Thyroid gland (tissue), 4 donors: ENCODE results near the gene ACD. TPM values are rescaled to one million over a fixed set of nuclear protein-coding genes. Genes with fewer than 3 reads are reported as not detected.

Experiments used
- DNase-seq, 2 donors: peaks; one replicate each; pipeline ENCODE4 v3.0.0-alpha.2; 2019
- H3K27ac ChIP-seq, 3 donors: fragments of 200-600 bp; sonication (generic); 1 replicate in 2 of 3; 2 replicates in 1 of 3; pipeline ENCODE4 v1.5.1; 2016 to 2019; ENCODE audit warnings: mild to moderate bottlenecking in 1 of 3, moderate library complexity in 1 of 3
- H3K27me3 ChIP-seq: fragments of 200-600 bp; sonication (generic); one replicate; pipeline ENCODE4 v1.5.1; 2019
- H3K36me3 ChIP-seq, 2 donors: fragments of 200-600 bp; sonication (generic); one replicate each; pipeline ENCODE4 v1.5.1; 2016 to 2019
- H3K4me1 ChIP-seq, 2 donors: fragments of 200-600 bp; sonication (generic); one replicate each; pipeline ENCODE4 v1.5.1; 2017 to 2019
- H3K4me3 ChIP-seq, 3 donors: fragments of 200-600 bp; sonication (generic); replicated peaks in 1 of 3; 1 replicate in 2 of 3; 2 replicates in 1 of 3; pipeline ENCODE4 v1.5.1; 2016; ENCODE audit warnings: mild to moderate bottlenecking in 1 of 3
- H3K9me3 ChIP-seq: fragments of 200-600 bp; sonication (generic); one replicate; pipeline ENCODE4 v1.5.1; 2017
- POLR2A ChIP-seq, 2 donors: fragments of 450-650 bp; IDR thresholded peaks; one replicate each; pipeline ENCODE4 v1.6.1; 2017; ENCODE audit warnings: antibody characterized with exemption in 2 of 2, mild to moderate bottlenecking in 2 of 2, moderate library complexity in 1 of 2
- WGBS, 2 donors: methylation state at CpG; one replicate each; pipeline ENCODE4 v1.1.5; 2017; 5-methylcytosine and 5-hydroxymethylcytosine counted together
- intact Hi-C: fragments of 100-400 bp; cut with DNase I; formaldehyde crosslinking; loops from one replicate; pipeline ENCODE4 v1.15.1; 2023
- total RNA-seq, 4 donors: library from RNA; depleted of rRNA; stranded (reverse); fragments of >200 nt; gene quantifications; one replicate each; pipeline ENCODE4 v1.2.3, GENCODE V29; 2016
- TF ChIP-seq, protein P1 (sequence below), 6 experiments: fragments of 200-600 bp in 3 of 6; fragments of 450-650 bp in 3 of 6; sonication (generic) in 3 of 6; IDR thresholded peaks; one replicate each; pipeline ENCODE4 v1.5.1; 2016 to 2019; ENCODE audit warnings: antibody characterized with exemption in 6 of 6, mild to moderate bottlenecking in 2 of 6, inconsistent platforms in 1 of 6, moderate library complexity in 1 of 6

ACD gene
- total RNA-seq, 4 donors from 2014 or later = 9.3 to 28.7 (median 21.5) TPM

DNA sequence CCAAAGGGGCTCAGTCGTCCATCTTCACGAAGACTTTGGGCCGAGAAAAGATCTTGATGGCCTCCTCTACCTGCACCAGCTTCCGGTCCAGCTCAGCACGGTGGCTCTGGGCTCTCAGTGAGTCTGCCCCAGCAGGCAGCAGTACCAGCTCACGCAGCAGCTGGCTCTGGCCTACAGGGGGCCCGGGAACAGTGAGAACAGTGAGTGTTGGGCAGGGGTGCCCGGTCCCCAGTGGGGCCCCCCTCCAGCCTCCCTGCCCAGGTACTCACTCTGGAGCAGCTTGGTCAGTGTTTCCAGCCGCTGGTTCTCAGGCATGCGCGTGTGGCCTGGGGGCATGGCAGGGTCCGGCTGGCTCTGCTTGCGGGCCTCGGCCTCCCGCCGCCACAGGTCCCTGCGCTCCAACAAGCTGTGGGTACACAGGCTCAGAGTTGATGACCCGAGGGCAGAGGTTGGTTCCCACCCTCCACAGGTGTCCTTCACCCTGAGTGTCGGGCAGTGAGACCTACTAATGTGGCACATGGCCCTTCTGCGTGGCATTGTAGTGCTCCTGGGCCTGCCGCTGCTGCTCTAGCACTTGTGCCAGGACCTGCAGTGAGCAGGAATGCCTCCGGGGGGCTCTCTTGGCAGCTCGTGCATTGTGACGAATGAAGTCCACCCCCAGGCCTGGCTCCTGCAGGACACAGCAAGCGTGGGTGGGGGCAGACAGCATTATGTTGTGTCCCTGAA, 3.3 kb upstream of the ACD start:
- intact Hi-C loops = loop anchor here (10.0 kb wide), 1 partner anchor 271 kb away; the partner anchor contains the start of genes CTRL and PSMB10
- no peak for DNase-seq
- TF ChIP-seq POLR2A (IDR thresholded peaks at IDR 0.05) = no peak
- TF ChIP-seq, protein P1, sequence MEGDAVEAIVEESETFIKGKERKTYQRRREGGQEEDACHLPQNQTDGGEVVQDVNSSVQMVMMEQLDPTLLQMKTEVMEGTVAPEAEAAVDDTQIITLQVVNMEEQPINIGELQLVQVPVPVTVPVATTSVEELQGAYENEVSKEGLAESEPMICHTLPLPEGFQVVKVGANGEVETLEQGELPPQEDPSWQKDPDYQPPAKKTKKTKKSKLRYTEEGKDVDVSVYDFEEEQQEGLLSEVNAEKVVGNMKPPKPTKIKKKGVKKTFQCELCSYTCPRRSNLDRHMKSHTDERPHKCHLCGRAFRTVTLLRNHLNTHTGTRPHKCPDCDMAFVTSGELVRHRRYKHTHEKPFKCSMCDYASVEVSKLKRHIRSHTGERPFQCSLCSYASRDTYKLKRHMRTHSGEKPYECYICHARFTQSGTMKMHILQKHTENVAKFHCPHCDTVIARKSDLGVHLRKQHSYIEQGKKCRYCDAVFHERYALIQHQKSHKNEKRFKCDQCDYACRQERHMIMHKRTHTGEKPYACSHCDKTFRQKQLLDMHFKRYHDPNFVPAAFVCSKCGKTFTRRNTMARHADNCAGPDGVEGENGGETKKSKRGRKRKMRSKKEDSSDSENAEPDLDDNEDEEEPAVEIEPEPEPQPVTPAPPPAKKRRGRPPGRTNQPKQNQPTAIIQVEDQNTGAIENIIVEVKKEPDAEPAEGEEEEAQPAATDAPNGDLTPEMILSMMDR (IDR thresholded peaks at IDR 0.05) = peak in 1 of 6 experiments; percentile 34
- Histone ChIP-seq H3K4me1 (peaks cover 30 to 40% of the 10 kb centered on the region in 2 donors), H3K4me3 (no peak overlapping the region), H3K9me3 (no peaks in the 10 kb centered on the region), H3K27ac (no peak overlapping the region), H3K27me3 (no peaks in the 10 kb centered on the region), H3K36me3 (no peaks in the 10 kb centered on the region)
- 86 to 92% methylated on average over 4 to 13 of the region's 25 CpGs for WGBS, 2 donors

DNA sequence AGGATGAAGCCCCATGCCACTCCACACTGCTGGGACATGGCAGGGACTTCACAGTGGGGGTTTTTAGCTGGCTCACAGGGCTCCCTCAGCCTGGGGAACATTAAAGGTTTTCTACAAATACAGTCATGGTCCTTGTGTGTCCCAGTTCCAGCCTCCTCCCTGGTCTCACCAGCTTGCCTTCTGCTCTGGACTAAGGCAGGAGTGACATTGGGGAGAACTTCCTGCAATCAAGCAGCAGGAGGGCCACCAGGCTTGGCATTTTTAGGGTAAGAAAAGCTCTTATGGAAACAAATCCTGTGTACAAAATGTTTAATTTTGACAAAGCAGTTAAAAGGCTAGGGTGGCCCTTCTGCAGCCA, 2.6 kb upstream of the ACD start:
- Histone ChIP-seq H3K27ac (no peak overlapping the region), H3K4me1 (peaks cover 28 to 34% of the 10 kb centered on the region in 2 donors), H3K27me3 (no peaks in the 10 kb centered on the region), H3K4me3 (no peak overlapping the region), H3K36me3 (no peaks in the 10 kb centered on the region), H3K9me3 (no peaks in the 10 kb centered on the region)
- intact Hi-C loops = loop anchor here (10.0 kb wide), 1 partner anchor 272 kb away; the partner anchor contains the start of genes CTRL and PSMB10
- no peak for DNase-seq
- TF ChIP-seq POLR2A (IDR thresholded peaks at IDR 0.05) = no peak
- TF ChIP-seq, protein P1 (IDR thresholded peaks at IDR 0.05) = no peak

DNA sequence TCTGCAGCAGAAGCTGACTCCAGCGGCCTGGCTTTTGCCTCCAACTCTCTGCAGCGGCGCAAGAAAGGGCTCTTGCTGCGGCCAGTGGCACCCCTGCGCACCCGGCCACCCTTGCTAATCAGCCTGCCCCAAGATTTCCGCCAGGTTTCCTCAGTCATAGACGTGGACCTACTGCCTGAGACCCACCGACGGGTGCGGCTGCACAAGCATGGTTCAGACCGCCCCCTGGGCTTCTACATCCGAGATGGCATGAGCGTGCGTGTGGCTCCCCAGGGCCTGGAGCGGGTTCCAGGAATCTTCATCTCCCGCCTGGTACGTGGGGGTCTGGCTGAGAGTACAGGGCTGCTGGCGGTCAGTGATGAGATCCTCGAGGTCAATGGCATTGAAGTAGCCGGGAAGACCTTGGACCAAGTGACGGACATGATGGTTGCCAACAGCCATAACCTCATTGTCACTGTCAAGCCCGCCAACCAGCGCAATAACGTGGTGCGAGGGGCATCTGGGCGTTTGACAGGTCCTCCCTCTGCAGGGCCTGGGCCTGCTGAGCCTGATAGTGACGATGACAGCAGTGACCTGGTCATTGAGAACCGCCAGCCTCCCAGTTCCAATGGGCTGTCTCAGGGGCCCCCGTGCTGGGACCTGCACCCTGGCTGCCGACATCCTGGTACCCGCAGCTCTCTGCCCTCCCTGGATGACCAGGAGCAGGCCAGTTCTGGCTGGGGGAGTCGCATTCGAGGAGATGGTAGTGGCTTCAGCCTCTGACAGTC, 2.0 kb upstream of the ACD start:
- DNase-seq = no peak
- Histone ChIP-seq H3K4me3 (no peak overlapping the region), H3K27me3 (no peaks in the 10 kb centered on the region), H3K36me3 (no peaks in the 10 kb centered on the region), H3K9me3 (no peaks in the 10 kb centered on the region), H3K27ac (no peak overlapping the region), H3K4me1 (peaks cover 22 to 28% of the 10 kb centered on the region in 2 donors)
- intact Hi-C loops = loop anchor here (10.0 kb wide), 1 partner anchor 273 kb away; the partner anchor contains the start of genes CTRL and PSMB10
- TF ChIP-seq, protein P1 (IDR thresholded peaks at IDR 0.05) = no peak
- no peak for TF ChIP-seq POLR2A (IDR thresholded peaks at IDR 0.05)
- 95 to 97% methylated on average over 20 to 27 of the region's 34 CpGs for WGBS, 2 donors

DNA sequence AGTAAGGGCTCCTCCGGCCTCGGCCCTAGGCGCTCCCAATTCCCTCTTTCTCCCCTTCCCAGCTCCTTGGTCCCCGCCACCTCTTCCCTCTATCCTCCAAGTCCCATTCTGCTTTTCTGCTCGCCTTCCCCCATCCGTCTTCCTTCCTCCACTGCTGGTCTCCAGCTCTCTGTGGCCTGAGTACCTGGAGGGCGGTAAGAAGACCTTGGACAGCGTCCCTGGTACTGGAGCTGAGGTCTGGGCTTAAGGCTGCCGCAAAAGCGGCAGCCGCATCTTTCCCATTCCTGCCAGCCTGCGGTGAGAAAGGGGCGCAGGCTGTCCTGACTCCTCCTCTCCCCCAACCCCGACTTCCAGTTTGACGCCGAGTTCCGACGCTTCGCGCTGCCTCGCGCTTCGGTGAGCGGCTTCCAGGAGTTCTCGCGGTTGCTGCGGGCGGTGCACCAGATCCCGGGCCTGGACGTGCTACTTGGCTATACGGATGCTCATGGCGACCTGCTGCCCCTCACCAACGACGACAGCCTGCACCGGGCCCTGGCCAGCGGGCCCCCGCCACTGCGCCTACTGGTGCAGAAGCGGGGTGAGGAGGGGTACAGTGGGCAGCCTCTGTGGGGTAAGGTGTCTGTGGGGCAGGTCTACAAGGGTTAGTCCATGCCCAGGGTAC, 1.2 kb upstream of the ACD start:
- intact Hi-C loops = loop anchor here (10.0 kb wide), 1 partner anchor 274 kb away; the partner anchor contains the start of genes CTRL and PSMB10
- H3K36me3 ChIP-seq = no peaks in the 10 kb centered on the region
- H3K27ac ChIP-seq = peak overlapping the region in 1 of 3 donors; percentile 55
- peak; percentile 51 to 52 for DNase-seq
- 15 to 26% methylated on average over 21 to 27 of the region's 39 CpGs for WGBS, 2 donors
- no peaks in the 10 kb centered on the region for H3K9me3 ChIP-seq
- no peaks in the 10 kb centered on the region for H3K27me3 ChIP-seq
- TF ChIP-seq, protein P1 (IDR thresholded peaks at IDR 0.05) = no peak
- TF ChIP-seq POLR2A (IDR thresholded peaks at IDR 0.05) = no peak
- H3K4me3 ChIP-seq = peak overlapping the region in 1 of 3 donors; percentile 7
- H3K4me1 ChIP-seq = peaks cover 19 to 25% of the 10 kb centered on the region in 2 donors
